Liver (tissue), 9 donors: ENCODE data around the gene NDUFA5. TPM values are rescaled to one million over a fixed set of nuclear protein-coding genes. Genes with fewer than 3 reads are reported as not detected.

ENCODE experiments used
- DNase-seq: peaks from one replicate; pipeline ENCODE4 v3.0.0-alpha.2; 2017; ENCODE audit warnings: low spot score
- H3K27ac ChIP-seq, 2 donors: one replicate each; pipeline ENCODE4 v1.7.0; 2013; ENCODE audit warnings: inconsistent platforms in 2 of 2, low read length in 2 of 2, control low read depth in 1 of 2, low read depth in 1 of 2, mild to moderate bottlenecking in 1 of 2
- H3K27me3 ChIP-seq, 4 donors: one replicate each; pipeline versions ENCODE4 v1.6.1 to v1.7.0; 2013; ENCODE audit warnings: low read length in 3 of 4, inconsistent platforms in 1 of 4, mild to moderate bottlenecking in 1 of 4, moderate library complexity in 1 of 4; ENCODE audit not compliant: control insufficient read depth in 4 of 4, insufficient read depth in 4 of 4
- H3K36me3 ChIP-seq, 4 donors: one replicate each; pipeline versions ENCODE4 v1.6.1 to v1.7.0; 2013; ENCODE audit warnings: low read length in 3 of 4, mild to moderate bottlenecking in 3 of 4, low read depth in 1 of 4, moderate library complexity in 1 of 4; ENCODE audit not compliant: control insufficient read depth in 4 of 4, insufficient read depth in 3 of 4
- H3K4me1 ChIP-seq, 4 donors: one replicate each; pipeline versions ENCODE4 v1.6.1 to v1.7.0; 2013; ENCODE audit warnings: low read length in 3 of 4, mild to moderate bottlenecking in 3 of 4, moderate library complexity in 1 of 4; ENCODE audit not compliant: control insufficient read depth in 4 of 4, insufficient read depth in 4 of 4
- H3K4me3 ChIP-seq, 3 donors: one replicate each; pipeline versions ENCODE4 v1.6.1 to v1.7.0; 2013; ENCODE audit warnings: low read length in 3 of 3, control low read depth in 1 of 3, low read depth in 1 of 3, mild to moderate bottlenecking in 1 of 3
- H3K9ac ChIP-seq, 2 donors: one replicate each; pipeline ENCODE4 v1.7.0; 2013; ENCODE audit warnings: low read length in 2 of 2, mild to moderate bottlenecking in 2 of 2, moderate library complexity in 2 of 2, control low read depth in 1 of 2, low read depth in 1 of 2
- H3K9me3 ChIP-seq, 4 donors: one replicate each; pipeline versions ENCODE4 v1.6.1 to v1.7.0; 2013; ENCODE audit warnings: low read length in 3 of 4; ENCODE audit not compliant: control insufficient read depth in 4 of 4
- EGR1 ChIP-seq, 2 donors: IDR thresholded peaks; 2 replicates each; pipeline ENCODE4 v1.6.1; 2016 to 2018; ENCODE audit warnings: antibody characterized with exemption in 2 of 2, low read depth in 2 of 2
- FOXA2 ChIP-seq: IDR thresholded peaks from 2 replicates; pipeline ENCODE4 v1.6.1; 2016; ENCODE audit warnings: antibody characterized with exemption
- HNF4A ChIP-seq, 2 donors: conservative IDR thresholded peaks; 2 replicates each; pipeline ENCODE4 v1.6.1; 2016; ENCODE audit warnings: antibody characterized with exemption in 2 of 2, mild to moderate bottlenecking in 2 of 2
- HNF4G ChIP-seq: IDR thresholded peaks from 2 replicates; pipeline ENCODE4 v1.6.1; 2016; ENCODE audit warnings: antibody characterized with exemption
- RXRA ChIP-seq, 2 donors: IDR thresholded peaks; 2 replicates each; pipeline ENCODE4 v1.6.1; 2017 to 2018; ENCODE audit warnings: antibody characterized with exemption in 2 of 2, mild to moderate bottlenecking in 1 of 2
- SP1 ChIP-seq: IDR thresholded peaks from 2 replicates; pipeline ENCODE4 v1.6.1; 2018; ENCODE audit warnings: antibody characterized with exemption, mild to moderate bottlenecking
- TAF1 ChIP-seq: conservative IDR thresholded peaks from 2 replicates; pipeline ENCODE4 v1.6.1; 2016; ENCODE audit warnings: antibody characterized with exemption, mild to moderate bottlenecking
- WGBS: extraction: QIAGEN DNeasy Blood & Tissue Kit; methylation state at CpG from one replicate; pipeline ENCODE4 v1.1.7; 2013; 5-methylcytosine and 5-hydroxymethylcytosine counted together
- polyA plus RNA-seq, 2 donors: library from polyadenylated mRNA; stranded (reverse) in 1 of 2; unstranded in 1 of 2; fragments of 200-250 nt in 1 of 2; fragments of >200 nt in 1 of 2; fragmentation: Nextera tagmentation in 1 of 2; extraction: Ambion mirVana in 1 of 2; gene quantifications; one replicate each; pipeline versions ENCODE4 v1.2.1 to v1.2.3, GENCODE V29; 2013 to 2015
- total RNA-seq, 2 donors: library from RNA; depleted of rRNA; stranded (reverse); fragments of >200 nt; gene quantifications; one replicate each; pipeline ENCODE4 v1.2.3, GENCODE V29; 2014
- TF ChIP-seq, protein P1 (sequence below): IDR thresholded peaks from 2 replicates; pipeline ENCODE4 v1.6.1; 2016; ENCODE audit warnings: antibody characterized with exemption, mild to moderate bottlenecking
- TF ChIP-seq, protein P2 (sequence below): fragments of 150-350 bp; IDR thresholded peaks from 2 replicates; pipeline ENCODE4 v1.5.1; 2017; ENCODE audit warnings: improper control_type of control experiment, low read depth, low read length; ENCODE audit not compliant: missing input control
- donor health status: healthy.
- donor health status: healthy.
- donor health status: healthy.
- donor health status: healthy.
- donor health status: healthy.

Gene NDUFA5
- total and polyA plus RNA-seq, 4 donors: 27.4 to 102 (median 34.4) TPM

DNA sequence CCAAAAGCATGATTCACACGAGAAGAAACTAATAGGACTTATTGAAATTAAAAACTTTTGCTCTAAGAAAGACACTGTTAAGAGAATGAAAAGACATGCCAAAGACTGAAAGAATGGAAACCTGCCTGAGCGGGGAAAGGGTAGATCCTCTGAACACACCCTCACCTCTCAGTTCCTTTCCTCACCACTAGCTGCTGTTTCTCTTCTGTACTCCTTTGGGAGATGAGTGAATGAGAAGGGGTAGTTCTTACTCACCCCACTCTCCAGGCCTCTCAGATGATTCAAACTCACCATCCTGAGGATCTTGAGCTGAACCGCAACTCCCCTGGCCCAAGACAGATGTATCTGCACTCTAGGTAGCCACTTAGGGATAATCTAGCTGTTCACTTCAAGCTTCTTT, 65.1 kb downstream of the NDUFA5 start:
- 75% methylated on average over 3 of the region's 3 CpGs for WGBS
- no peak for DNase-seq
- no peak overlapping the region for H3K4me3 ChIP-seq
- TF ChIP-seq HNF4G: no peak
- no peak for TF ChIP-seq HNF4A (conservative IDR thresholded peaks at IDR 0.05)
- TF ChIP-seq EGR1 (IDR thresholded peaks at IDR 0.05; ENCODE audit: low read depth in 2 of 2): no peak
- no peak for TF ChIP-seq TAF1
- TF ChIP-seq, protein P1, sequence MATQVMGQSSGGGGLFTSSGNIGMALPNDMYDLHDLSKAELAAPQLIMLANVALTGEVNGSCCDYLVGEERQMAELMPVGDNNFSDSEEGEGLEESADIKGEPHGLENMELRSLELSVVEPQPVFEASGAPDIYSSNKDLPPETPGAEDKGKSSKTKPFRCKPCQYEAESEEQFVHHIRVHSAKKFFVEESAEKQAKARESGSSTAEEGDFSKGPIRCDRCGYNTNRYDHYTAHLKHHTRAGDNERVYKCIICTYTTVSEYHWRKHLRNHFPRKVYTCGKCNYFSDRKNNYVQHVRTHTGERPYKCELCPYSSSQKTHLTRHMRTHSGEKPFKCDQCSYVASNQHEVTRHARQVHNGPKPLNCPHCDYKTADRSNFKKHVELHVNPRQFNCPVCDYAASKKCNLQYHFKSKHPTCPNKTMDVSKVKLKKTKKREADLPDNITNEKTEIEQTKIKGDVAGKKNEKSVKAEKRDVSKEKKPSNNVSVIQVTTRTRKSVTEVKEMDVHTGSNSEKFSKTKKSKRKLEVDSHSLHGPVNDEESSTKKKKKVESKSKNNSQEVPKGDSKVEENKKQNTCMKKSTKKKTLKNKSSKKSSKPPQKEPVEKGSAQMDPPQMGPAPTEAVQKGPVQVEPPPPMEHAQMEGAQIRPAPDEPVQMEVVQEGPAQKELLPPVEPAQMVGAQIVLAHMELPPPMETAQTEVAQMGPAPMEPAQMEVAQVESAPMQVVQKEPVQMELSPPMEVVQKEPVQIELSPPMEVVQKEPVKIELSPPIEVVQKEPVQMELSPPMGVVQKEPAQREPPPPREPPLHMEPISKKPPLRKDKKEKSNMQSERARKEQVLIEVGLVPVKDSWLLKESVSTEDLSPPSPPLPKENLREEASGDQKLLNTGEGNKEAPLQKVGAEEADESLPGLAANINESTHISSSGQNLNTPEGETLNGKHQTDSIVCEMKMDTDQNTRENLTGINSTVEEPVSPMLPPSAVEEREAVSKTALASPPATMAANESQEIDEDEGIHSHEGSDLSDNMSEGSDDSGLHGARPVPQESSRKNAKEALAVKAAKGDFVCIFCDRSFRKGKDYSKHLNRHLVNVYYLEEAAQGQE: no peak
- TF ChIP-seq, protein P2, sequence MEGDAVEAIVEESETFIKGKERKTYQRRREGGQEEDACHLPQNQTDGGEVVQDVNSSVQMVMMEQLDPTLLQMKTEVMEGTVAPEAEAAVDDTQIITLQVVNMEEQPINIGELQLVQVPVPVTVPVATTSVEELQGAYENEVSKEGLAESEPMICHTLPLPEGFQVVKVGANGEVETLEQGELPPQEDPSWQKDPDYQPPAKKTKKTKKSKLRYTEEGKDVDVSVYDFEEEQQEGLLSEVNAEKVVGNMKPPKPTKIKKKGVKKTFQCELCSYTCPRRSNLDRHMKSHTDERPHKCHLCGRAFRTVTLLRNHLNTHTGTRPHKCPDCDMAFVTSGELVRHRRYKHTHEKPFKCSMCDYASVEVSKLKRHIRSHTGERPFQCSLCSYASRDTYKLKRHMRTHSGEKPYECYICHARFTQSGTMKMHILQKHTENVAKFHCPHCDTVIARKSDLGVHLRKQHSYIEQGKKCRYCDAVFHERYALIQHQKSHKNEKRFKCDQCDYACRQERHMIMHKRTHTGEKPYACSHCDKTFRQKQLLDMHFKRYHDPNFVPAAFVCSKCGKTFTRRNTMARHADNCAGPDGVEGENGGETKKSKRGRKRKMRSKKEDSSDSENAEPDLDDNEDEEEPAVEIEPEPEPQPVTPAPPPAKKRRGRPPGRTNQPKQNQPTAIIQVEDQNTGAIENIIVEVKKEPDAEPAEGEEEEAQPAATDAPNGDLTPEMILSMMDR: no peak
- no peak for TF ChIP-seq FOXA2
- no peak for TF ChIP-seq RXRA (IDR thresholded peaks at IDR 0.05)
- TF ChIP-seq SP1: no peak
- H3K36me3 ChIP-seq: no peaks in the 10 kb centered on the region
- H3K9ac ChIP-seq: no peak overlapping the region
- H3K4me1 ChIP-seq: peaks cover 0 to 2% (median 0%) of the 10 kb centered on the region in 4 donors
- no peaks in the 10 kb centered on the region for H3K9me3 ChIP-seq
- no peak overlapping the region for H3K27ac ChIP-seq
- H3K27me3 ChIP-seq: peaks cover 0 to 2% (median 0%) of the 10 kb centered on the region in 4 donors

Other genes starting within 250 kb of the NDUFA5 start
- gene IQUB, start 23.2 kb downstream of the NDUFA5 start, total RNA-seq: under 1 TPM; 0.05 to 0.25 TPM
- under 1 TPM; 0.03 to 0.13 TPM for gene IQUB, start 23.2 kb downstream of the NDUFA5 start, polyA plus RNA-seq
- gene ASB15, start 44.0 kb upstream of the NDUFA5 start, total RNA-seq: not detected
- not detected for gene ASB15, start 44.0 kb upstream of the NDUFA5 start, polyA plus RNA-seq
- not detected for gene LMOD2, start 98.0 kb upstream of the NDUFA5 start, total RNA-seq
- gene LMOD2, start 98.0 kb upstream of the NDUFA5 start, polyA plus RNA-seq: not detected
- 10 to 100 TPM; 18.2 to 20.7 TPM for gene WASL, start 191.2 kb upstream of the NDUFA5 start, total RNA-seq
- gene WASL, start 191.2 kb upstream of the NDUFA5 start, polyA plus RNA-seq: 10 to 100 TPM; 12.9 to 18.1 TPM